GM18858 (cell line): ENCODE measurements around the gene OSBPL8.
"Not testable (repeated sequence)": the region's sequence is repeated elsewhere in the genome, so short reads cannot be mapped to it uniquely, and the experiment has no call there.

ENCODE experiments used
- ATAC-seq: cut with Tn5 transposase; IDR thresholded peaks from one replicate; pipeline ENCODE4 v1.9.1; 2021; ENCODE audit not compliant: unreplicated experiment

OSBPL8 gene

GRCh38 chr12:76532520-76532919, 27.1 kb downstream of the OSBPL8 start:
- no peak for ATAC-seq

GRCh38 chr12:76531056-76531455, 28.5 kb downstream of the OSBPL8 start:
- ATAC-seq = no peak

- no peak for ATAC-seq
Observed at GRCh38 chr12:76530516-76530915, 29.1 kb downstream of the OSBPL8 start.

- ATAC-seq = no peak
Observed at GRCh38 chr12:76529226-76529918, 30.2 kb downstream of the OSBPL8 start.

GRCh38 chr12:76523408-76523807, 36.2 kb downstream of the OSBPL8 start:
- no peak for ATAC-seq

GRCh38 chr12:76520348-76520747, 39.2 kb downstream of the OSBPL8 start:
- no peak for ATAC-seq

- ATAC-seq = peak; percentile 55
Observed at GRCh38 chr12:76519538-76519937, 40.0 kb downstream of the OSBPL8 start.

- ATAC-seq = no peak
Observed at GRCh38 chr12:76518699-76519098, 40.9 kb downstream of the OSBPL8 start.

GRCh38 chr12:76515271-76515670, 44.3 kb downstream of the OSBPL8 start:
- ATAC-seq = no peak

- ATAC-seq = peak; percentile 93
Observed at GRCh38 chr12:76511116-76511716, 48.4 kb downstream of the OSBPL8 start.

GRCh38 chr12:76508128-76508980, 51.2 kb downstream of the OSBPL8 start:
- no peak for ATAC-seq

- ATAC-seq = no peak
Observed at GRCh38 chr12:76506149-76506548, 53.4 kb downstream of the OSBPL8 start.

- no peak for ATAC-seq
Observed at GRCh38 chr12:76505050-76505449, 54.5 kb downstream of the OSBPL8 start.

- ATAC-seq = no peak
Observed at GRCh38 chr12:76504606-76505005, 55.0 kb downstream of the OSBPL8 start.

GRCh38 chr12:76503957-76504356, 55.6 kb downstream of the OSBPL8 start:
- no peak for ATAC-seq

GRCh38 chr12:76501390-76501789, 58.2 kb downstream of the OSBPL8 start:
- no peak for ATAC-seq

- ATAC-seq = not testable (repeated sequence)
Observed at GRCh38 chr12:76499136-76499535, 60.4 kb downstream of the OSBPL8 start.

GRCh38 chr12:76495556-76495955, 64.0 kb downstream of the OSBPL8 start:
- ATAC-seq = no peak

- ATAC-seq = no peak
Observed at GRCh38 chr12:76491292-76491691, 68.3 kb downstream of the OSBPL8 start.

GRCh38 chr12:76490763-76491162, 68.8 kb downstream of the OSBPL8 start:
- no peak for ATAC-seq

- no peak for ATAC-seq
Observed at GRCh38 chr12:76489737-76490136, 69.8 kb downstream of the OSBPL8 start.

- ATAC-seq = no peak
Observed at GRCh38 chr12:76486011-76486410, 73.6 kb downstream of the OSBPL8 start.
